Measurements from ENCODE around the gene GLCCI1.

The GLCCI1 gene

GRCh38 chr7:7988706-7989105, 20.1 kb downstream of the GLCCI1 start:
- no peak for ATAC-seq
- no peak for TF ChIP-seq TOX (CRISPR knock-in tag; IDR thresholded peaks at IDR 0.05; ENCODE audit: borderline replicate concordance)
- TF ChIP-seq POU6F1 (CRISPR knock-in tag; IDR thresholded peaks at IDR 0.05; ENCODE audit: borderline replicate concordance, low read depth), result no peak
- TF ChIP-seq SNAI2 (CRISPR knock-in tag; IDR thresholded peaks at IDR 0.05), result no peak
- no peak for TF ChIP-seq ZC3H10 (CRISPR knock-in tag; IDR thresholded peaks at IDR 0.05)
- no peak for TF ChIP-seq ZFP30 (CRISPR knock-in tag; IDR thresholded peaks at IDR 0.05)
- TF ChIP-seq TSHZ2 (CRISPR knock-in tag; IDR thresholded peaks at IDR 0.05), result no peak
- no peak for TF ChIP-seq ESRRG (CRISPR knock-in tag; IDR thresholded peaks at IDR 0.05)
- TF ChIP-seq ZFP3 (CRISPR knock-in tag; IDR thresholded peaks at IDR 0.05), result no peak
- TF ChIP-seq GLIS3 (CRISPR knock-in tag; IDR thresholded peaks at IDR 0.05), result no peak
- no peak for TF ChIP-seq CSDC2 (CRISPR knock-in tag; IDR thresholded peaks at IDR 0.05)
- TF ChIP-seq TCF4 (CRISPR knock-in tag; IDR thresholded peaks at IDR 0.05; ENCODE audit: borderline replicate concordance), result no peak
- no peak for TF ChIP-seq OSR1 (CRISPR knock-in tag; IDR thresholded peaks at IDR 0.05)
- TF ChIP-seq ISL1 (CRISPR knock-in tag; IDR thresholded peaks at IDR 0.05), result no peak
- TF ChIP-seq RARB (CRISPR knock-in tag; IDR thresholded peaks at IDR 0.05), result no peak
- TF ChIP-seq CREB5 (CRISPR knock-in tag; IDR thresholded peaks at IDR 0.05; ENCODE audit: low read depth), result no peak
- TF ChIP-seq PPARA (CRISPR knock-in tag; IDR thresholded peaks at IDR 0.05; ENCODE audit: borderline replicate concordance), result no peak
- no peak for TF ChIP-seq ZNF565 (CRISPR knock-in tag; conservative IDR thresholded peaks at IDR 0.05; ENCODE audit: low read depth)
- TF ChIP-seq ZNF8 (CRISPR knock-in tag; IDR thresholded peaks at IDR 0.05), result no peak
- TF ChIP-seq CSRNP3 (CRISPR knock-in tag; IDR thresholded peaks at IDR 0.05), result no peak
- TF ChIP-seq ARNTL (CRISPR knock-in tag; IDR thresholded peaks at IDR 0.05; ENCODE audit: borderline replicate concordance, low read depth), result no peak

- no peak for ATAC-seq
- TF ChIP-seq ZNF8 (CRISPR knock-in tag; IDR thresholded peaks at IDR 0.05) (no peak), ZNF70 (CRISPR knock-in tag; IDR thresholded peaks at IDR 0.05) (no peak), ZFP3 (CRISPR knock-in tag; IDR thresholded peaks at IDR 0.05) (no peak), TSHZ2 (CRISPR knock-in tag; IDR thresholded peaks at IDR 0.05) (no peak), ZFP30 (CRISPR knock-in tag; IDR thresholded peaks at IDR 0.05) (no peak), SNAI2 (CRISPR knock-in tag; IDR thresholded peaks at IDR 0.05) (no peak), GLIS3 (CRISPR knock-in tag; IDR thresholded peaks at IDR 0.05) (no peak), ZNF565 (CRISPR knock-in tag; conservative IDR thresholded peaks at IDR 0.05; ENCODE audit: low read depth) (no peak), PATZ1 (CRISPR knock-in tag; IDR thresholded peaks at IDR 0.05; ENCODE audit: borderline replicate concordance) (no peak), CSDC2 (CRISPR knock-in tag; IDR thresholded peaks at IDR 0.05) (no peak), POU6F1 (CRISPR knock-in tag; IDR thresholded peaks at IDR 0.05; ENCODE audit: borderline replicate concordance, low read depth) (no peak), ZC3H10 (CRISPR knock-in tag; IDR thresholded peaks at IDR 0.05) (no peak), ISL1 (CRISPR knock-in tag; IDR thresholded peaks at IDR 0.05) (no peak), CREB5 (CRISPR knock-in tag; IDR thresholded peaks at IDR 0.05; ENCODE audit: low read depth) (no peak), ARNTL (CRISPR knock-in tag; IDR thresholded peaks at IDR 0.05; ENCODE audit: borderline replicate concordance, low read depth) (no peak), BACH2 (CRISPR knock-in tag; IDR thresholded peaks at IDR 0.05; ENCODE audit: borderline replicate concordance) (no peak), PPARA (CRISPR knock-in tag; IDR thresholded peaks at IDR 0.05; ENCODE audit: borderline replicate concordance) (no peak), ESRRG (CRISPR knock-in tag; IDR thresholded peaks at IDR 0.05) (no peak)
These were observed 20.5 kb downstream of the GLCCI1 start for GRCh38 chr7:7989133-7989532.

All from SK-N-SH treated with all-trans-retinoic acid at 6 μM for 48 hours (cell line).